ENCODE measurements around the gene PTTG2. TPM values are rescaled to one million over a fixed set of nuclear protein-coding genes. Genes with fewer than 3 reads are reported as not detected.

The PTTG2 gene
- total RNA-seq, 6 experiments from 2014 or later = not detected

Other genes with a start within 250 kb of the PTTG2 start
- gene PGM2, start 133.7 kb upstream of the PTTG2 start, total RNA-seq (2021; fragmentation: NEBNext Ultra II Directional; extraction: Animal tissue kit (Norgen Biotek cat#: 25700)) = 10 to 100 TPM; 38.8 to 47.0 (median 45.0) TPM
- gene TBC1D1, start 69.3 kb upstream of the PTTG2 start, total RNA-seq (2021; fragmentation: NEBNext Ultra II Directional; extraction: Animal tissue kit (Norgen Biotek cat#: 25700)) = 100 to 1,000 TPM in 4 of 6 experiments, 10 to 100 TPM in 2; 78.5 to 126 (median 112) TPM